Sigmoid colon (tissue), 4 donors: ENCODE measurements around the gene LRP1B.

Experiments
- EP300 ChIP-seq, 4 donors: sonication (generic); formaldehyde crosslinking; IDR thresholded peaks; one replicate each; pipeline ENCODE4 v1.6.1; 2017; ENCODE audit warnings: antibody characterized with exemption in 4 of 4
- POLR2A ChIP-seq, 2 donors: fragments of 450-650 bp; IDR thresholded peaks; one replicate each; pipeline ENCODE4 v1.6.1; 2016; ENCODE audit warnings: antibody characterized with exemption in 2 of 2, mild to moderate bottlenecking in 2 of 2, moderate library complexity in 2 of 2
- POLR2AphosphoS5 ChIP-seq, 4 donors: sonication (generic); formaldehyde crosslinking; IDR thresholded peaks; one replicate each; pipeline ENCODE4 v1.6.1; 2017; ENCODE audit warnings: antibody characterized with exemption in 4 of 4
- TF ChIP-seq, protein P1 (sequence below), 4 experiments: fragments of 450-650 bp in 3 of 4; fragments of 200-600 bp in 1 of 4; IDR thresholded peaks; one replicate each; pipeline ENCODE4 v1.5.1; 2016 to 2019; ENCODE audit warnings: antibody characterized with exemption in 4 of 4, mild to moderate bottlenecking in 3 of 4, moderate library complexity in 2 of 4

DNA sequence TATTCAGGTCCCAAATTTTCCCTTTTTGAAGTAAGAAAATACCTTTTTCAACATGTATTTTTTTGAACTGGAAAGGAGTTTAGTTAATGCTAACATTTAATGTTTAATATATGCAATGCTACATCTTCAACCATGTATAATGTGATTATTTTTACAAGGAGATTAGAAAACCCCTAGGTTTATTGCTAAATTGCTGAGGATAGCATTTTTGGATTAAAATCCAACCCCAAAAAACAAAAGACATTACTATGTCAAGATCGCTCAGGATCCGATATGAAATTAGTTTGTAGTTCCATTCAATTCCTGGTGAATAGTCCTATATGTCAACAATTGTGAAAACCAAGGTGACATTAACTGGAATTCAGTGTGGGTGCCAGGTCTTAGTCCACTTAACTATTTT lies 35.2 kb downstream of the LRP1B start:
- TF ChIP-seq, protein P1, sequence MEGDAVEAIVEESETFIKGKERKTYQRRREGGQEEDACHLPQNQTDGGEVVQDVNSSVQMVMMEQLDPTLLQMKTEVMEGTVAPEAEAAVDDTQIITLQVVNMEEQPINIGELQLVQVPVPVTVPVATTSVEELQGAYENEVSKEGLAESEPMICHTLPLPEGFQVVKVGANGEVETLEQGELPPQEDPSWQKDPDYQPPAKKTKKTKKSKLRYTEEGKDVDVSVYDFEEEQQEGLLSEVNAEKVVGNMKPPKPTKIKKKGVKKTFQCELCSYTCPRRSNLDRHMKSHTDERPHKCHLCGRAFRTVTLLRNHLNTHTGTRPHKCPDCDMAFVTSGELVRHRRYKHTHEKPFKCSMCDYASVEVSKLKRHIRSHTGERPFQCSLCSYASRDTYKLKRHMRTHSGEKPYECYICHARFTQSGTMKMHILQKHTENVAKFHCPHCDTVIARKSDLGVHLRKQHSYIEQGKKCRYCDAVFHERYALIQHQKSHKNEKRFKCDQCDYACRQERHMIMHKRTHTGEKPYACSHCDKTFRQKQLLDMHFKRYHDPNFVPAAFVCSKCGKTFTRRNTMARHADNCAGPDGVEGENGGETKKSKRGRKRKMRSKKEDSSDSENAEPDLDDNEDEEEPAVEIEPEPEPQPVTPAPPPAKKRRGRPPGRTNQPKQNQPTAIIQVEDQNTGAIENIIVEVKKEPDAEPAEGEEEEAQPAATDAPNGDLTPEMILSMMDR (IDR thresholded peaks at IDR 0.05), result no peak
- TF ChIP-seq POLR2A (IDR thresholded peaks at IDR 0.05), result no peak
- TF ChIP-seq POLR2AphosphoS5 (IDR thresholded peaks at IDR 0.05), result no peak
- TF ChIP-seq EP300 (IDR thresholded peaks at IDR 0.05), result no peak
